ENCODE data around the gene NDRG3. TPM values are rescaled to one million over a fixed set of nuclear protein-coding genes. Genes with fewer than 3 reads are reported as not detected.

Gene NDRG3
- total and polyA plus RNA-seq, 8 donors, result 5.8 to 91.6 (median 11.9) TPM

GRCh38 chr20:36605399-36606157 is 140.3 kb downstream of the NDRG3 start, which contains the start of gene RAB5IF:
Gene RAB5IF (plus strand): TSS chr20:36605779. CDS start chr20:36605952, 173 bp downstream.
- peak; percentile 89 to 98 (median 90) for TF ChIP-seq POLR2AphosphoS5 (IDR thresholded peaks at IDR 0.05)
- TF ChIP-seq CTCF (IDR thresholded peaks at IDR 0.05), result peak in 5 of 7 experiments; percentile 72 to 99 (median 93)
- peak; percentile 5 for TF ChIP-seq EP300 (IDR thresholded peaks at IDR 0.05)
- TF ChIP-seq POLR2A (IDR thresholded peaks at IDR 0.05), result peak in 1 of 4 donors; percentile 40
- peak; percentile 100 for DNase-seq
- WGBS, 5 donors, result 0 to 1% (median 0%) methylated on average over 17 to 90 of the region's 90 CpGs

GRCh38 chr20:36604952-36605398 is 140.9 kb downstream of the NDRG3 start:
- DNase-seq, result peak; percentile 41 to 63
- intact Hi-C loops (cut with DNase I; ENCODE audit: low total_unique reads), result loop anchor here (10.0 kb wide), 1 partner anchor 50 kb away; no protein-coding TSS in a partner anchor
- no peak for TF ChIP-seq EP300 (IDR thresholded peaks at IDR 0.05)
- no peak for TF ChIP-seq CTCF (IDR thresholded peaks at IDR 0.05)
- no peak for TF ChIP-seq POLR2AphosphoS5 (IDR thresholded peaks at IDR 0.05)
- no peak for TF ChIP-seq POLR2A (IDR thresholded peaks at IDR 0.05)

More at GRCh38 chr20:36605399-36606157, 140.3 kb downstream of the NDRG3 start, which contains the start of gene RAB5IF:
- no peaks in the 10 kb centered on the region for H3K9me3 ChIP-seq
- H3K4me1 ChIP-seq, result peaks cover 21 to 30% (median 24%) of the 10 kb centered on the region in 4 donors
- H3K27me3 ChIP-seq, result no peaks in the 10 kb centered on the region
- peaks cover 27 to 30% (median 30%) of the 10 kb centered on the region in 4 donors for H3K36me3 ChIP-seq
- intact Hi-C loops (cut with DNase I; ENCODE audit: low total_unique reads), result loop anchor here (10.0 kb wide), 1 partner anchor 51 kb away; no protein-coding TSS in a partner anchor
- peak within 1 kb of the TSS; percentile 91 to 97 (median 95) for H3K27ac ChIP-seq
- peak within 1 kb of the TSS; percentile 88 to 100 (median 94) for H3K4me3 ChIP-seq

More at GRCh38 chr20:36604952-36605398, 140.9 kb downstream of the NDRG3 start:
- WGBS, 5 donors, result 45 to 59% (median 47%) methylated on average over 15 of the region's 15 CpGs
- Histone ChIP-seq H3K27me3 (no peaks in the 10 kb centered on the region), H3K36me3 (peaks cover 21 to 24% (median 24%) of the 10 kb centered on the region in 4 donors), H3K9me3 (no peaks in the 10 kb centered on the region), H3K27ac (peak overlapping the region; percentile 83 to 97 (median 95)), H3K4me3 (peak overlapping the region; percentile 88 to 100 (median 94)), H3K4me1 (peaks cover 21 to 30% (median 24%) of the 10 kb centered on the region in 4 donors)

Small RNA genes within 50 kb of the gene (small RNA-seq; reads per million reads assigned to genes)
- 0 reads per million in 4 donors for gene RF00019

Other genes with a start within 250 kb of the NDRG3 start
- 100 to 1,000 TPM in 4 of 5 donors, 10 to 100 TPM in 1; 33.0 to 738 (median 258) TPM for gene MYL9, start 204.6 kb downstream of the NDRG3 start, total RNA-seq
- 100 to 1,000 TPM; 101 to 941 (median 189) TPM for gene MYL9, start 204.6 kb downstream of the NDRG3 start, polyA plus RNA-seq
- 10 to 100 TPM in 4 of 5 donors, not detected in 1; 14.9 to 24.6 (median 18.7) TPM for gene TGIF2, start 172.5 kb downstream of the NDRG3 start, total RNA-seq
- 1 to 10 TPM; 4.6 to 5.2 (median 4.8) TPM for gene TGIF2, start 172.5 kb downstream of the NDRG3 start, polyA plus RNA-seq
- 100 to 1,000 TPM in 2 of 5 donors, 10 to 100 TPM in 3; 35.0 to 136 (median 96.4) TPM for gene RAB5IF, start 140.3 kb downstream of the NDRG3 start, total RNA-seq
- 100 to 1,000 TPM in 1 of 3 donors, 10 to 100 TPM in 2; 76.8 to 113 (median 84.6) TPM for gene RAB5IF, start 140.3 kb downstream of the NDRG3 start, polyA plus RNA-seq
- gene SLA2, start 99.9 kb downstream of the NDRG3 start, total RNA-seq, result 1 to 10 TPM in 3 of 5 donors, not detected in 2; 1.3 to 8.7 (median 1.3) TPM
- gene SLA2, start 99.9 kb downstream of the NDRG3 start, polyA plus RNA-seq, result 1 to 10 TPM in 1 of 3 donors, under 1 TPM in 2; 0.25 to 2.7 (median 0.56) TPM
- gene DSN1, start 27.7 kb upstream of the NDRG3 start, total RNA-seq, result 10 to 100 TPM in 2 of 5 donors, 1 to 10 TPM in 3; 1.3 to 18.9 (median 7.2) TPM
- gene DSN1, start 27.7 kb upstream of the NDRG3 start, polyA plus RNA-seq, result 10 to 100 TPM in 1 of 3 donors, 1 to 10 TPM in 2; 8.0 to 11.8 (median 8.1) TPM
- 10 to 100 TPM in 1 of 5 donors, 1 to 10 TPM in 2, not detected in 2; 1.5 to 15.1 (median 4.8) TPM for gene TLDC2, start 130.0 kb upstream of the NDRG3 start, total RNA-seq
- under 1 TPM; 0.13 to 0.62 (median 0.46) TPM for gene TLDC2, start 130.0 kb upstream of the NDRG3 start, polyA plus RNA-seq
- gene SAMHD1, start 205.6 kb upstream of the NDRG3 start, total RNA-seq, result 100 to 1,000 TPM in 3 of 5 donors, 10 to 100 TPM in 2; 84.9 to 151 (median 111) TPM
- 10 to 100 TPM; 38.7 to 64.4 (median 57.6) TPM for gene SAMHD1, start 205.6 kb upstream of the NDRG3 start, polyA plus RNA-seq